NCI-H2081 (cell line): Measurements from ENCODE around the gene POLA1.

Experiments used
- DNase-seq, 2 experiments: peaks; one replicate each; lab custom pipeline; 2025; lab: John Stamatoyannopoulos, UW

The POLA1 gene

DNA sequence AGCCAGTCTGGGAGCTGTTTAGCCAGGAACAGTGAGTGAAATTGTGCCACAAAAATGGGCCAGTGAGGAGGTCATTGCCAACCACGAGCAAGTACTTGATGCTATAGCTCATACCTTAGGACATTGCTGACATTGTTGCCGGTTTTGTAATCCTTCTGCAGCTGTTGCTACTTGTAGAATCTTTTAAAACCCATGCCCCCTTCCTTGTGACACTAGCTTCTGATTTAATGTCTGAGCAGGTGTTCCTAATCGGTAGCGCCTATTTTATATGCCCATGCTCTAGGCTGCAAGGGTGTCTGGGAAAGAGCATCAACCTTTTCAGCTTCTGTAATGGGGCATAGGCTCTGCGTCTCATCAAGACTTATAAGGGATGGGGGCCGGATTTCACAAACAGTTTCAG is 2.6 kb downstream of the POLA1 start:
- DNase-seq = no peak

DNA sequence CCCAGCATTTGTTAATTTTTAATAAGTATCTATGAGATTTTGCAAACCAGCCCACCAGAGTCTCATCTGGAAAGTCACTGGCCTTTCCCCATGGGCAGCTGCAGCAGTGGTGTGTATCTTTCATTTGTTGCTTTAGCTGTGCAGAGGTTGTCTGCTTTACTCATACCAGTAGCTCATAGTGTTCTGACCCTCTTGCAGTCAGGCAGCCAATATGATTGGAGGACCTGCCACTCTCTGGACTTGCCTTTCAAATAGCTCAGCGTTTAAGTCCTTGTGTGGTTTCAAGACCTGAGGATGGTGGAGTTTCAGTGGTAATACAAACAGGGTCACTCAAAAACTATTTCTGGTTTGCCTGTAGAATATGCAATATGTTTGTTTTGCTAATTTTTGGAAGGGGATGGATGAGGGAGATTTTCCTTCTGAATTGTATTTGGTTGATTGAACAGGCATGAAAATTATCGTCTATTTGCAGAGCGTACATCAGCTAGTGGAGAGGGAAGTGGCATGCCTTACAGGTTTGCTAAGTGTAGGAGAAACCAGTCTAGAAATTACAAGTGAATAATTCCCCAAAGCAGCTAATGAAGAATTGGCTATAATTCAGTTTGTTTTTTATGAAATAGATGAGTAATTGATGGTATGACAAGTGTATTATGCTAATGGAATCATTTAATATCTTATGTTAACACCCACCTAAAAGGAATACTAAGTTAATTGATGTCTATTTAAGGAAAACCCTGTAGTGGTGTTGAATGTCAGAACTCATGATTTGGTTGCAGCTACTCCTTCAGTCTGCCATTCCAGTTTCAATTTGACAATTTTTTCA is 8.9 kb downstream of the POLA1 start:
- no peak for DNase-seq

DNA sequence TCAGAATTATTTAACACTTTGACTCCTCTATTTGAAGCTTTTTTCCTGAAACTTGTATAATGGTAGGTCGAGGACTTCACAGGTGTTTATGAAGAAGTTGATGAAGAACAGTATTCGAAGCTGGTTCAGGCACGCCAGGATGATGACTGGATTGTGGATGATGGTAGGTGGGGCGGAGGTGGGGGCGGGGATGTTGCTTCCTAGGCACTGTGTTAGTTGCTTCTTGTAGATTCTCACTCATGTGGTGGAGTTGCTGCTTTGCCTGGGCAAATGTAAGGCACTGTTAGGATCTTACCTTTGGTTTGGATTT is 9.4 kb downstream of the POLA1 start:
- no peak for DNase-seq

- DNase-seq = no peak
These were observed 25.1 kb downstream of the POLA1 start for GRCh38 chrX:24718771-24719170.

DNA sequence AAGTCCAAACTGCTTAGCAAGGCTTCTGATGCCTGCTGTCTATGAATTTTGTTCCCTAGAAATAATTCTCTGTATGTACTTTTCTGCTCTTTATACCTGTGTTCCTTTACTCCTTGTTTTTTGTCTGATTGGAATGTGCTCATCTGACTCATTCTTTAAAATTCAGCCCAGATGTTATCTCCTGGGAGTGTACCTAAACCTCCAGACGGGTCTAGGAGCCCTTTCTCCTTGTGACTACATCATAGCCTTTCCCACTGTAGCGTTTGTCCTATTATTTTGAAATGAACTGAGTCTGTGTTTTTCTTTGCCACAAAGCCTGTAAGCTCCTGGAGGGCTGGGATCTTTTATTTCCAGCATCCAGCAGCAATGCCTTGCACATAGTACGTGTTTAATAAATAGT is 26.3 kb downstream of the POLA1 start:
- no peak for DNase-seq

- DNase-seq = peak in 1 of 2 experiments; percentile 13
These were observed 34.8 kb downstream of the POLA1 start for GRCh38 chrX:24728530-24728929.

GRCh38 chrX:24732766-24733500 is 39.2 kb downstream of the POLA1 start:
- no peak for DNase-seq

- no peak for DNase-seq
These were observed 47.6 kb downstream of the POLA1 start for GRCh38 chrX:24741330-24741729.

GRCh38 chrX:24748196-24748595 is 54.5 kb downstream of the POLA1 start:
- DNase-seq = no peak

DNA sequence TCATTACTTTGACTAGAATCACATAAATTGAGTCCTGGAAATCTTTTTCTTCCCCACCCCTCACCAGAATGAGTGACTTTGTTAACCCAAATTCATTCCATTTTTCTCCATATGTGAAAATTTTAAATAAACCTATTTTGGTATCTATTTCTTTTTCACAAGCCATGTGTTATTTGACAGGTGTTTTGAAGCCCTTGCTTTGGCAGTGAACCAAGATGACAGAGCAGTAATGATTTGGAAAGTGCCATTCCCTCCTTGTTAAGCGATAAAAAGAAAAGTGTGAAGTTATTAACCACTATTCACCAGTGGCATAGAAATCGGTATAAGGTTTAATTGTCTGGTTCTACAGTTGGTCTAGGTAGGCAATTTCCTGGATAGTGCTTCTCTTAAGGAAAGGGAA is 66.1 kb downstream of the POLA1 start:
- DNase-seq = peak in 1 of 2 experiments; percentile 10

- DNase-seq = no peak
These were observed 66.8 kb downstream of the POLA1 start for GRCh38 chrX:24760363-24761000.

GRCh38 chrX:24761306-24761705 is 67.6 kb downstream of the POLA1 start:
- no peak for DNase-seq

DNA sequence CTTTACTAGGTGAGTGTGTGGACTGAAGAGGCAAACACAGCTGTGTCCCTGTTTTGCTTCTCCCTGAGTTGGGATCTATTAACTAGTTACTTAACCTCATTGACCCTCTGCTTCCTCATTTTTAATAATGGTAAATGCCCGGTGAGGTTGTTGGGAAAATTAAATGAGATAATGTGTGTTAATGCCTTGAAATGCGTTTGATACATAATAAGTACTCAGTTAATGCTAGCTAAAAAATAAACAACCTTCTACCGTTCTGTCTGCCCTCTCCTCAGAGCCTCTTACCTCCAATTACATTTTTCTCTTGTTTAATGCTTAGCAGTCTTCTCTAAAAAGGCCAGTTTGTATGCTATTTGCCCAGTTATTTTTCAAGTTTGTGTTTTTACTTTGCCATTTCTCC is 70.3 kb downstream of the POLA1 start:
- DNase-seq = no peak

GRCh38 chrX:24767557-24767956 is 73.8 kb downstream of the POLA1 start:
- no peak for DNase-seq

- DNase-seq = no peak
These were observed 74.8 kb downstream of the POLA1 start for GRCh38 chrX:24768556-24768955.

DNA sequence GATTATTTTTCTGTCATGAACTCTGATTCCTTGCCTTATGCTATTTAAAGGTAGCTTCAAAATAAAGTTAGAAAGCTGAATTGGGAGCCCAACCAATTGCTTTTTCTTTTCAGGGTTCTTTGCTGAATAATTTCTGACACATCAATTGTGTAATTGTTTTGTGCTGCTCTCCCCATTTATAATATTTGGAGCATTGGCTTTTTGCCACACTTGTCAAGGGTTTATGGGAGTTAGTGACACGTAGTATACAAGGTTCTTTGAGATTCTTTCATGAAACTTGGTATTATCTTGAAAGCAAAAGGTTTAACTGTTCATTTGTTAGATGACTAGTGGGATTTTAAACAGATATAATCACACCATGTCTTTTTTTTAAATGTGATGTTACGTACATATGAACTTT is 80.9 kb downstream of the POLA1 start:
- no peak for DNase-seq

DNA sequence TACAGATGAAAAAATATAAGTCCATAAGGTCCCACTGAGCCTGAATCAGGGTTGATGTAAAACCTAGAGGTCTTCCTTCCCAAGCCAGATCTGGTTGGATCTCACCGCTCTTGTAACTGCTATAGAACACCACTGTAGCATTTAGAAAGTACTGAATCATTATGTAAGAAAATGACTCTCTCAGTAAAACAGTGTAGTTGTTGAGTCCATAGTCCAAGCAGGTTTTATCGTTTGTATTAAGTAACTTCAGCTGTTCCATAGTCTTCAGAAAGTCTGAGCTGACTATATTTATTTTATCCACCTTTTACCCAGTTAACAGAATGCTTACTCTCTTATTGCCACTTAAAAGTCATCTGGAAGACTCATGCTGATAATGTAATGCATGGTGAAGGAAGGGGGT is 82.2 kb downstream of the POLA1 start:
- DNase-seq = no peak

DNA sequence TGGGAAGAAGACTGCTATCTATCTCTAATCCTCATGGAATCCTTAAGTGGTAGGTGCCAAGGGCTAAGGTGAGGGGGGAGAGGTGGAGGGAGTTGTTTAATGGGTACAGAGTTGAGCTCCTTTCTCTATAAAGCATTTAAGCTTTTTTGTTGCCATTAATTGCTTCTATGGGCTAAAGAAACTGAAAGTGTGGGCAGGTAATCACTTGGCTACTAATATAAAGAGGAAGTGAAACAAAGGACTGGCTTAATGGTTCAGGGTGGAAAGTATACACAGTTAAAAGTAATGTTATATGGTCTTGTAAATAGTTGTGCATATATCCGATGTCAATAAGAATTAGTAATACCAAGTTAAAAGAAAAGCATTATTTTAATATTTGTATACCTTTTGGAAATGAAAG is 83.9 kb downstream of the POLA1 start:
- no peak for DNase-seq

- no peak for DNase-seq
These were observed 88.3 kb downstream of the POLA1 start for GRCh38 chrX:24782011-24782410.

DNA sequence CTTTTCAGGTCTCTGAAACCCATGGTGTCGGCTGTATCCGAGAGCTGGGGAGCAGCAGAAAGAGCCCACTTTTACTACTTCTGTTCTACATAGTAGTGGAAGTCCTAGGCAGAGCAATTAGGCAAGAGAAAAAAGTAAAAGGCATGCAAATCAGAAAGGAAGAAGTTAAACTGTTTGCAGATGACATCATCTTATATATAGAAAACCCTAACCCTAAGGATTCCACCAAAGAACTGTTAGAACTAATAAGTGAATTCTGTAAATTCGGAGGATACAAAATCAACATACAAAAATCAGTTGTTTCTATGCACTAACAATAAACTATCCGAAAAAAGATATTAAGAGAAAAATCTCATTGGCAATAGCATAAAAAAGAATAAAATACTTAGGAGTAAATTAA is 95.3 kb downstream of the POLA1 start:
- no peak for DNase-seq

GRCh38 chrX:24790166-24790565 is 96.4 kb downstream of the POLA1 start:
- DNase-seq = no peak

GRCh38 chrX:24796204-24796603 is 102.5 kb downstream of the POLA1 start:
- no peak for DNase-seq

- no peak for DNase-seq
These were observed 105.4 kb downstream of the POLA1 start for GRCh38 chrX:24799078-24799477.
